HepG2 (cell line): ENCODE measurements around the gene NKD1. TPM values are rescaled to one million over a fixed set of nuclear protein-coding genes. Genes with fewer than 3 reads are reported as not detected.

Source experiments
- ATAC-seq: fragments of 200-7000 bp; cut with Tn5 transposase; 3 replicates; pipeline ENCODE4 v1.9.1; 2020; ENCODE audit warnings: mild to moderate bottlenecking, moderate library complexity
- BruUV-seq: library from RNA; stranded (reverse); fragments of 400-500 nt; replicated peaks from 2 replicates; lab custom pipeline; 2021; lab: Mats Ljungman, UMichigan
- CTCF ChIA-PET: fragments of 300-600 bp; formaldehyde crosslinking; extraction: SDS; loops from one replicate; lab custom pipeline; 2021; ENCODE audit warnings: low total read pairs, inconsistent platforms, low intra/inter-chr PET ratio; lab: Yijun Ruan, JAX
- POLR2A ChIA-PET: fragments of 350-600 bp; sonication (Branson Sonifier 250); formaldehyde crosslinking; loops from one replicate; lab custom pipeline; 2020; ENCODE audit warnings: antibody characterized with exemption, inconsistent platforms; lab: Yijun Ruan, JAX
- DNase-seq: peaks from one replicate; pipeline ENCODE4 v3.0.0-alpha.2; 2015; ENCODE audit warnings: low spot score
- FAIRE-seq: peaks from 3 replicates; lab custom pipeline; 2011; peaks lifted over from hg19 to GRCh38; lab: Jason Lieb, UNC
- H2AFZ ChIP-seq: one replicate; pipeline ENCODE4 v1.6.1; 2011; ENCODE audit warnings: low read length, inconsistent platforms
- H3K27ac ChIP-seq: fragments of 300-600 bp; 3 replicates; pipeline ENCODE4 v1.8.0; 2011; ENCODE audit warnings: mixed run types, mild to moderate bottlenecking, mixed read lengths, low read length, inconsistent platforms; ENCODE audit not compliant: insufficient read depth; ENCODE audit errors: extremely low read length
- H3K27me3 ChIP-seq, 2 experiments: fragments of 200-600 bp in 1 of 2; 2 replicates in 1 of 2; 3 replicates in 1 of 2; pipeline versions ENCODE4 v1.6.0 to v1.8.0; 2011; ENCODE audit warnings: low read length in 2 of 2, mild to moderate bottlenecking in 2 of 2, moderate library complexity in 2 of 2, inconsistent platforms in 1 of 2; ENCODE audit not compliant: insufficient read depth in 2 of 2, control insufficient read depth in 1 of 2
- H3K36me3 ChIP-seq, 2 experiments: fragments of 200-600 bp in 1 of 2; replicated peaks in 1 of 2; 2 replicates in 1 of 2; 3 replicates in 1 of 2; pipeline versions ENCODE4 v1.5.1 to v1.8.0; 2011; ENCODE audit warnings: low read length in 2 of 2, inconsistent platforms in 1 of 2; ENCODE audit not compliant: insufficient read depth in 2 of 2, control insufficient read depth in 1 of 2
- H3K4me1 ChIP-seq: 2 replicates; pipeline ENCODE4 v1.5.1; 2012; ENCODE audit warnings: low read length, inconsistent platforms; ENCODE audit not compliant: insufficient read depth
- H3K4me2 ChIP-seq: 2 replicates; pipeline ENCODE4 v1.6.0; 2011; ENCODE audit warnings: low read depth, low read length, inconsistent platforms
- H3K4me3 ChIP-seq, 3 experiments: fragments of 200-600 bp in 1 of 3; sonication (generic), shearing (Covaris generic) in 1 of 3; replicated peaks in 1 of 3; 2 replicates each; pipeline ENCODE4 v1.5.1; 2011 to 2016; ENCODE audit warnings: low read length in 3 of 3, inconsistent platforms in 2 of 3, low read depth in 2 of 3, mild to moderate bottlenecking in 2 of 3, control low read depth in 1 of 3, mixed read lengths in 1 of 3; ENCODE audit not compliant: insufficient read depth in 1 of 3
- H3K79me2 ChIP-seq: one replicate; pipeline ENCODE4 v1.6.1; 2011; ENCODE audit warnings: low read length, inconsistent platforms; ENCODE audit not compliant: insufficient read depth
- H3K9ac ChIP-seq: 2 replicates; pipeline ENCODE4 v1.6.0; 2011; ENCODE audit warnings: mild to moderate bottlenecking, low read depth, low read length, inconsistent platforms; ENCODE audit not compliant: insufficient read depth
- H3K9me3 ChIP-seq: 2 replicates; pipeline ENCODE4 v1.5.1; 2012; ENCODE audit warnings: mild to moderate bottlenecking, low read length
- H4K20me1 ChIP-seq: 2 replicates; pipeline ENCODE4 v1.6.0; 2011; ENCODE audit warnings: inconsistent platforms, mild to moderate bottlenecking, low read length, moderate library complexity; ENCODE audit not compliant: insufficient read depth
- AGO2 ChIP-seq: fragments of 200-400 bp; formaldehyde crosslinking; optimal IDR thresholded peaks from 2 replicates; pipeline ENCODE3; 2017; ENCODE audit warnings: mild to moderate bottlenecking, low read depth, low read length, moderate library complexity
- NFYB ChIP-seq: sonication (generic); formaldehyde crosslinking; IDR thresholded peaks from 2 replicates; pipeline ENCODE4 v1.4.0; 2020; ENCODE audit warnings: missing genetic modification reagents
- POLR2A ChIP-seq, 2 experiments: IDR thresholded peaks; 2 replicates each; pipeline ENCODE4 v1.6.1; 2011; ENCODE audit warnings: low read depth in 2 of 2, low read length in 2 of 2, mild to moderate bottlenecking in 1 of 2, moderate library complexity in 1 of 2; ENCODE audit not compliant: insufficient read depth in 1 of 2
- POLR2G ChIP-seq: fragments of 200-400 bp; formaldehyde crosslinking; IDR thresholded peaks from 2 replicates; pipeline ENCODE4 v1.6.1; 2018; ENCODE audit warnings: mild to moderate bottlenecking, low read depth, low read length, moderate library complexity
- RBFOX2 ChIP-seq: fragments of 200-400 bp; formaldehyde crosslinking; IDR thresholded peaks from 2 replicates; pipeline ENCODE4 v1.6.1; 2017; ENCODE audit warnings: low read depth, mild to moderate bottlenecking, low read length
- RBM22 ChIP-seq: fragments of 200-400 bp; formaldehyde crosslinking; optimal IDR thresholded peaks from 2 replicates; pipeline ENCODE3; 2017; ENCODE audit warnings: mild to moderate bottlenecking, low read length, moderate library complexity
- SIN3A ChIP-seq: IDR thresholded peaks from 2 replicates; pipeline ENCODE4 v1.6.1; 2011; ENCODE audit warnings: low read depth, mild to moderate bottlenecking, control low read depth, low read length, borderline replicate concordance
- ZC3H13 ChIP-seq: sonication (generic); formaldehyde crosslinking; IDR thresholded peaks from 2 replicates; pipeline ENCODE4 v1.8.1; 2023; ENCODE audit warnings: mild to moderate bottlenecking, missing genetic modification reagents, moderate library complexity
- ZNF337 ChIP-seq: sonication (generic); formaldehyde crosslinking; IDR thresholded peaks from 2 replicates; pipeline ENCODE4 v1.5.1; 2020; ENCODE audit warnings: missing genetic modification reagents, low read depth, mild to moderate bottlenecking, borderline replicate concordance
- ZNF430 ChIP-seq: sonication (generic); formaldehyde crosslinking; IDR thresholded peaks from 2 replicates; pipeline ENCODE4 v1.9.0; 2021; ENCODE audit warnings: mild to moderate bottlenecking, missing genetic modification reagents
- ZNF816 ChIP-seq: sonication (generic); formaldehyde crosslinking; IDR thresholded peaks from 2 replicates; pipeline ENCODE4 v1.8.0; 2022; ENCODE audit warnings: missing genetic modification reagents, mild to moderate bottlenecking, borderline replicate concordance
- WGBS: methylation state at CpG from one replicate; pipeline ENCODE4 v1.1.6; 2017; ENCODE audit warnings: low lambda C conversion rate; 5-methylcytosine and 5-hydroxymethylcytosine counted together
- in situ Hi-C: cut with HindIII; loops from 2 replicates; pipeline ENCODE4 v1.10.0; 2017; ENCODE audit warnings: low pct_unique_long_range_greater_than_20kb; ENCODE audit not compliant: extremely low pct_ligation_motif_present
- intact Hi-C: fragments of 100-400 bp; cut with micrococcal nuclease; formaldehyde crosslinking; loops from one replicate; pipeline ENCODE4 v1.10.0; 2022; ENCODE audit not compliant: unreplicated experiment
- polyA plus RNA-seq, 8 experiments: library from polyadenylated mRNA; depleted of rRNA in 3 of 8; stranded (reverse) in 7 of 8; unstranded in 1 of 8; fragments of >200 nt; fragmentation: Illumina TruSeq in 4 of 8; extraction: Trizol in 4 of 8; gene quantifications; 2 replicates each; pipeline versions ENCODE4 v1.2.1 to v1.2.3, GENCODE V29; 2011 to 2016; ENCODE audit warnings: low read depth in 4 of 8, missing spikeins in 1 of 8, mixed read lengths in 1 of 8; ENCODE audit not compliant: insufficient read depth in 1 of 8
- total RNA-seq, 5 experiments: library from RNA; depleted of rRNA; stranded (reverse); fragments of >200 nt; fragmentation: Illumina TruSeq; extraction: Trizol; gene quantifications; 2 replicates each; pipeline ENCODE4 v1.2.3, GENCODE V29; 2016; ENCODE audit warnings: low read depth in 1 of 5
- TF ChIP-seq, protein P1 (sequence below): sonication (generic); formaldehyde crosslinking; conservative IDR thresholded peaks from 2 replicates; pipeline ENCODE4 v1.8.0; 2022; ENCODE audit warnings: missing genetic modification reagents
- TF ChIP-seq, protein P2 (sequence below): sonication (generic); formaldehyde crosslinking; IDR thresholded peaks from 2 replicates; pipeline ENCODE4 v1.8.1; 2023; ENCODE audit warnings: mild to moderate bottlenecking, moderate library complexity, missing genetic modification reagents

Gene NKD1
- total and polyA plus RNA-seq, 2 of the 13 experiments (the other 11 are each of a cell fraction or from before 2014, with no cell fraction given), result 70.4 to 121 TPM

DNA sequence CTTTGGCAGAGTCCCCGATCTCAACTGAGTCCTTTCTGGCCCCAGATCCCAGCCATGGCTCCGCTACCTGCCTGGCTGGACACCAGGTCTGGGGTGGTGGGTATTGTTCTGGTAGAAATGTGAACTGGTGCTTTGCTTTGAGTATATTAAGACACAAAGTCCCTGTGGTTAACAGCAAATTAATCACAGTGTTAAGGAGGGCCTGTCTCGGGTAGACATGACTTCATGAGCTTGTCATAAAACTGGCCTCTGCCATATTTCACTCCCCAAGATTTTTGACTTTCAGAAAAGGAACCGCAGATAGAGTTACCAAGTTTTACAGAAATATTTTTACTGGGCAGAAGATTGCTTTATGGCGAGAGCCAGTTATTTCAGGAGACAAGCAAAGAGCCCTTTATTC, 19.5 kb downstream of the NKD1 start:
- TF ChIP-seq POLR2G (0 out of 2 replicates have a peak, but pooled peaks have one; percentile 8), ZC3H13 (CRISPR knock-in tag) (no peak), POLR2A (IDR thresholded peaks at IDR 0.05; ENCODE audit: insufficient read depth in 1 of 2, low read depth in 2 of 2, low read length in 2 of 2) (peak in 1 of 2 experiments; percentile 26; a peak in 1 of 4 replicates)
- 80% methylated on average over 5 of the region's 5 CpGs for WGBS
- Histone ChIP-seq H3K9ac (no peak overlapping the region), H3K4me1 (peaks cover 90% of the 10 kb centered on the region), H3K9me3 (no peaks in the 10 kb centered on the region), H3K27me3 (no peaks in the 10 kb centered on the region), H3K4me2 (no peak overlapping the region), H3K36me3 (peaks cover 73 to 96% of the 10 kb centered on the region in 2 experiments), H3K79me2 (peaks cover 98% of the 10 kb centered on the region), H4K20me1 (peaks cover 99% of the 10 kb centered on the region), H2AFZ (no peak overlapping the region), H3K27ac (no peak overlapping the region), H3K4me3 (no peak overlapping the region)
- in situ Hi-C loops (no loop called here), intact Hi-C loops (loop anchor here (5.0 kb wide), 1 partner anchor 195 kb away; no protein-coding TSS in a partner anchor)
- BruUV-seq, result no TSS peak
- ChIA-PET CTCF (no interaction called here), POLR2A (interaction anchor here (0.6 to 2.3 kb wide), 4 partner anchors 8 to 318 kb away, joined by 3 to 9 read pairs (median 4); no protein-coding TSS in a partner anchor)
- ATAC-seq (no peak), FAIRE-seq (no peak), DNase-seq (no peak)

DNA sequence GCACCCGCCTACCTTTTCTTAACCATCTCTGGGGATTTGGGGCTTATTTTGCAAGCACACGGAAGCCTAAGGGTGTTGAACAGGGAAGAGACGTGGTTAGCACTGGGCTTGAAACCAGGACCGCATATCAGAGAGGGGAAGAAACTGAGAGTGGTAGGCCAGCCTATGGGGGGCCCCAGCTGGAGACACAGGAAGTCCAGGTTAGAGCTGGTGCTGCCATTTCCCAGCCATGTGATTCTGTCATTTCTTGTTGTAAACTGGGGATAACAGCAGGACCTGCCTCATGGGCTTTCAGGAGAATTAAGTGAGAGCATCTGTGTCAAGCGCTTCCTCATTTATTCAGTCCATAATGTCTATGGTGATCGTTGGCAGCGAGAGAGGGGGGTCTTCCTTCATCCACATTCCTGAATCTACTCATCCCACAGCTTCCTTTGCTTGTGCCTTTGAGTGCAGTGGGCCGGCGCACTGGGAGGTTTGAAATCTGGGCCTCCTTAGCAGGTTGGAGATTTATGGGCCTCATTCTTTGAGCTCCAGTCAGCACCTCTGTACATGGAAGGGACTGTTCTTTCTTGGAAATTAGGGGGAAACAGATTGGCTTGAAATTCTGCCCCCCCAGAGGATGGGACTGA, 20.1 kb downstream of the NKD1 start:
- H4K20me1 ChIP-seq, result peaks cover 99% of the 10 kb centered on the region
- no TSS peak for BruUV-seq
- TF ChIP-seq ZNF337 (CRISPR knock-in tag), result no peak
- no peak for TF ChIP-seq SIN3A
- TF ChIP-seq NFYB, result no peak
- TF ChIP-seq, protein P1, sequence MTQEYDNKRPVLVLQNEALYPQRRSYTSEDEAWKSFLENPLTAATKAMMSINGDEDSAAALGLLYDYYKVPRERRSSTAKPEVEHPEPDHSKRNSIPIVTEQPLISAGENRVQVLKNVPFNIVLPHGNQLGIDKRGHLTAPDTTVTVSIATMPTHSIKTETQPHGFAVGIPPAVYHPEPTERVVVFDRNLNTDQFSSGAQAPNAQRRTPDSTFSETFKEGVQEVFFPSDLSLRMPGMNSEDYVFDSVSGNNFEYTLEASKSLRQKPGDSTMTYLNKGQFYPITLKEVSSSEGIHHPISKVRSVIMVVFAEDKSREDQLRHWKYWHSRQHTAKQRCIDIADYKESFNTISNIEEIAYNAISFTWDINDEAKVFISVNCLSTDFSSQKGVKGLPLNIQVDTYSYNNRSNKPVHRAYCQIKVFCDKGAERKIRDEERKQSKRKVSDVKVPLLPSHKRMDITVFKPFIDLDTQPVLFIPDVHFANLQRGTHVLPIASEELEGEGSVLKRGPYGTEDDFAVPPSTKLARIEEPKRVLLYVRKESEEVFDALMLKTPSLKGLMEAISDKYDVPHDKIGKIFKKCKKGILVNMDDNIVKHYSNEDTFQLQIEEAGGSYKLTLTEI (CRISPR knock-in tag), result no peak
- TF ChIP-seq, protein P2, sequence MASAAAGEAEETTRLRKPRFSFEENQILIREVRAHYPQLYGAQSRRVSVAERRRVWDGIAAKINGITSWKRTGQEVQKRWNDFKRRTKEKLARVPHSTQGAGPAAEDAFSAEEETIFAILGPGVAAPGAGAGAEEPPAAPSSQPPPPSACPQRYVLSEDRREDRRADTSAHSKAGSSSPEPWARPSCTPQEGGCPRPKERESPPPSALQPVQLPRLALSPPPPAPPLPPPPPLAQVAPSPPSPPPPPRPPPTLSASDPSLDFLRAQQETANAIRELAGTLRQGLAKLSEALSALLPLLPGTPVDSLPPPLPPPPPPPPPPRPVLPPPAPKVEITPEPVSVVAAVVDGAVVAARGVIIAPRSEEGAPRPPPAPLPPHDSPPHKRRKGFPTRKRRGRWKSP (CRISPR knock-in tag), result no peak
- peak; percentile 65 for TF ChIP-seq RBFOX2
- TF ChIP-seq AGO2, result peak; percentile 64
- no peak for TF ChIP-seq ZNF816 (CRISPR knock-in tag)
- no peak for TF ChIP-seq ZNF430 (CRISPR knock-in tag)
- peak; percentile 96 for TF ChIP-seq RBM22
- 0 out of 2 replicates have a peak, but pooled peaks have one; percentile 40 for TF ChIP-seq POLR2G
- TF ChIP-seq, all 625 proteins: peak for 4
- no peak overlapping the region for H3K9ac ChIP-seq
- peaks cover 73 to 97% of the 10 kb centered on the region in 2 experiments for H3K36me3 ChIP-seq
- CTCF ChIA-PET, result no interaction called here
- H2AFZ ChIP-seq, result no peak overlapping the region
- in situ Hi-C loops (no loop called here), intact Hi-C loops (loop anchor here (5.0 kb wide), 1 partner anchor 196 kb away; no protein-coding TSS in a partner anchor)
- no peak for DNase-seq
- no peak overlapping the region for H3K4me3 ChIP-seq
- POLR2A ChIA-PET, result interaction anchor here (1.3 to 2.0 kb wide), 2 partner anchors 9 to 18 kb away, joined by 3 to 5 read pairs; no protein-coding TSS in a partner anchor
- no peak overlapping the region for H3K27ac ChIP-seq
- no peaks in the 10 kb centered on the region for H3K27me3 ChIP-seq
- peaks cover 96% of the 10 kb centered on the region for H3K4me1 ChIP-seq
- H3K79me2 ChIP-seq, result peaks cover 99% of the 10 kb centered on the region
- WGBS, result 94% methylated on average over 9 of the region's 9 CpGs
- FAIRE-seq, result no peak
- no peaks in the 10 kb centered on the region for H3K9me3 ChIP-seq
- ATAC-seq, result no peak
- H3K4me2 ChIP-seq, result no peak overlapping the region
